GM12874 (cell line): ENCODE measurements around the gene PIP4K2A.

Source experiments
- CTCF ChIP-seq: IDR thresholded peaks from 2 replicates; pipeline ENCODE4 v1.5.1; 2011; ENCODE audit warnings: low read depth, mild to moderate bottlenecking, control low read depth, low read length, moderate library complexity; ENCODE audit not compliant: insufficient read depth

Gene PIP4K2A

DNA sequence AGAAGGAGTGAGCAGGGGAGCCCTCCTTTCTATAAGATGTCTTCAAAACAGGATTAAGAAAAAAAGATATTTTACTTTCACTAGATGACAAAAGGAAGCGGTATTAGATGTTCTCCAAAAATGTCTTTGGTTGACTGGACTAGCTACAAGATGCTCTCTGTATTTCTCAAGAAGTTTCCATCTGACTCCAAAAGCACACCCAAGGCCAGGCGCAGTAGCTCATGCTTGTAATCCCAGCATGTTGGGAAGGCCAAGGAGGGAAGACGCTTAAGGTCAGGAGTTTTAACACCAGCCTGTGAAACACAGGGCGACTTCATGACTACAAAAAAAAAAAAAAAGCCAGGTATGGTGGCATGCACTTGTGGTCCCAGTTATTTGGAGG lies 84.5 kb downstream of the PIP4K2A start:
- TF ChIP-seq CTCF: no peak

- no peak for TF ChIP-seq CTCF
Observed at GRCh38 chr10:22629126-22629525, 85.3 kb downstream of the PIP4K2A start.

- no peak for TF ChIP-seq CTCF
Observed at GRCh38 chr10:22628309-22628708, 86.1 kb downstream of the PIP4K2A start.

DNA sequence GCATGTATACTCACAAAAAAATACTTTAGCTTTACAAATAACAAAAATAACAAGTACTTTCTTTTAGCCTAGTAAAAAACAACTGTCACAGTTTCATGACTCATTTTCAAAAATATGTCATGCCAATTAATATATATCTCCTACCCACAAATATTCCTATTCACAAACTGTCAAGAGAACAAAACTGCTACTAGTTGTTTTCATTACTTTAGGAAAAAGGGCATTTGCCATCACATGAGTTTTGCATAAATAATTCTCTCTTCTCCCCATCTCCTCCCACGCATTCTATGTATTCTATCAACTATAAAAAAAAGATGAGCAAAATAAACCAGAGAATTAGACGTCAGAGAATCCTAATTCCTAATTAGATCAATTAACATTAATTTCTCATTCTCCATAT lies 87.6 kb downstream of the PIP4K2A start:
- TF ChIP-seq CTCF: no peak

- no peak for TF ChIP-seq CTCF
Observed at GRCh38 chr10:22625516-22626290, 88.7 kb downstream of the PIP4K2A start.

DNA sequence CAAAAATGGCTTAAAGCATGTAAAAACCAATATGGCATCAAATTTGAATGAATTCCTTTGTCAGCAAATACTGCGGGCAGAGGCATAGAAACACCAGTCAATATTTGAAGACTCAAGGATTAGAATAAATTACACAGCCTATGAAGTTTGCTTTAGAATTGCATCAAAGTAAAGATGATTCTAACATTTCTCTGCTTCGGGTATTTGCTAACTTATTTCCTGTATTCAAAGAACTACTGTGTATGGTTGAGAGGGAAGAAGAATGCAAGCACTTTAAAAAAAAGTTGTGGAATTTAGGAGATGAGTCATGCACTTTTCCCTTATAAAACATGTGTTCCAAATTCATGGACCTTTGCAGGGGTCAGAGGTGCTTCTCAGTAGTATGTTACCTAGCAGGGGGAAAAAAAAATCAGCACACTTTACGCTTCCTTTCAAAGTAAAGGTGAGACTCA lies 90.1 kb downstream of the PIP4K2A start:
- TF ChIP-seq CTCF: no peak

GRCh38 chr10:22623633-22624253 lies 90.6 kb downstream of the PIP4K2A start:
- TF ChIP-seq CTCF: no peak
